Small intestine (tissue), 7 donors: ENCODE results near the gene RPS28. TPM values are rescaled to one million over a fixed set of nuclear protein-coding genes. Genes with fewer than 3 reads are reported as not detected.

Experiments used
- DNase-seq, 2 donors: peaks; one replicate each; pipeline versions ENCODE4 v3.0.0 to v3.0.0-alpha.2; 2013
- FAIRE-seq: peaks from 2 replicates; lab custom pipeline; 2012; peaks lifted over from hg19 to GRCh38; lab: Jason Lieb, UNC
- H3K27ac ChIP-seq, 3 donors: one replicate each; pipeline ENCODE4 v1.5.1; 2013; ENCODE audit warnings: low read length in 2 of 3, mild to moderate bottlenecking in 2 of 3, control low read depth in 1 of 3, inconsistent platforms in 1 of 3, low read depth in 1 of 3, moderate library complexity in 1 of 3
- H3K27me3 ChIP-seq, 3 donors: one replicate each; pipeline ENCODE4 v1.6.1; 2013; ENCODE audit warnings: low read length in 3 of 3, inconsistent platforms in 1 of 3; ENCODE audit not compliant: control insufficient read depth in 3 of 3, insufficient read depth in 3 of 3
- H3K36me3 ChIP-seq, 3 donors: one replicate each; pipeline ENCODE4 v1.6.1; 2013; ENCODE audit warnings: low read length in 3 of 3, inconsistent platforms in 1 of 3, low read depth in 1 of 3, mild to moderate bottlenecking in 1 of 3, moderate library complexity in 1 of 3; ENCODE audit not compliant: control insufficient read depth in 3 of 3, insufficient read depth in 2 of 3
- H3K4me1 ChIP-seq, 3 donors: one replicate each; pipeline ENCODE4 v1.6.1; 2013; ENCODE audit warnings: low read length in 2 of 3, inconsistent platforms in 1 of 3, low read depth in 1 of 3, mild to moderate bottlenecking in 1 of 3, moderate library complexity in 1 of 3; ENCODE audit not compliant: control insufficient read depth in 3 of 3, insufficient read depth in 2 of 3
- H3K4me3 ChIP-seq, 3 donors: one replicate each; pipeline ENCODE4 v1.5.1; 2013; ENCODE audit warnings: low read length in 3 of 3, control low read depth in 1 of 3, inconsistent platforms in 1 of 3, low read depth in 1 of 3, mild to moderate bottlenecking in 1 of 3, moderate library complexity in 1 of 3
- H3K9me3 ChIP-seq, 2 donors: one replicate each; pipeline ENCODE4 v1.6.1; 2013; ENCODE audit warnings: low read depth in 1 of 2, low read length in 1 of 2; ENCODE audit not compliant: control insufficient read depth in 2 of 2, insufficient read depth in 1 of 2
- WGBS, 3 donors: extraction: QIAGEN DNeasy Blood & Tissue Kit; methylation state at CpG; one replicate each; pipeline ENCODE4 v1.1.7; 2013; 5-methylcytosine and 5-hydroxymethylcytosine counted together
- polyA plus RNA-seq, 4 donors: library from polyadenylated mRNA; stranded (reverse) in 3 of 4; unstranded in 1 of 4; fragments of 200-250 nt in 3 of 4; fragments of 120-200 nt in 1 of 4; gene quantifications; one replicate each; pipeline versions ENCODE4 v1.2.1 to v1.2.3, GENCODE V29; 2013
- donor health status: healthy with polysubstance abuse.
- donor health status: control.
- donor health status: control.
- donor health status: Bipolar disorder and iron deficiency.
- donor health status: healthy.

The RPS28 gene
- polyA plus RNA-seq, 4 donors, result 449 to 1,226 (median 874) TPM

DNA sequence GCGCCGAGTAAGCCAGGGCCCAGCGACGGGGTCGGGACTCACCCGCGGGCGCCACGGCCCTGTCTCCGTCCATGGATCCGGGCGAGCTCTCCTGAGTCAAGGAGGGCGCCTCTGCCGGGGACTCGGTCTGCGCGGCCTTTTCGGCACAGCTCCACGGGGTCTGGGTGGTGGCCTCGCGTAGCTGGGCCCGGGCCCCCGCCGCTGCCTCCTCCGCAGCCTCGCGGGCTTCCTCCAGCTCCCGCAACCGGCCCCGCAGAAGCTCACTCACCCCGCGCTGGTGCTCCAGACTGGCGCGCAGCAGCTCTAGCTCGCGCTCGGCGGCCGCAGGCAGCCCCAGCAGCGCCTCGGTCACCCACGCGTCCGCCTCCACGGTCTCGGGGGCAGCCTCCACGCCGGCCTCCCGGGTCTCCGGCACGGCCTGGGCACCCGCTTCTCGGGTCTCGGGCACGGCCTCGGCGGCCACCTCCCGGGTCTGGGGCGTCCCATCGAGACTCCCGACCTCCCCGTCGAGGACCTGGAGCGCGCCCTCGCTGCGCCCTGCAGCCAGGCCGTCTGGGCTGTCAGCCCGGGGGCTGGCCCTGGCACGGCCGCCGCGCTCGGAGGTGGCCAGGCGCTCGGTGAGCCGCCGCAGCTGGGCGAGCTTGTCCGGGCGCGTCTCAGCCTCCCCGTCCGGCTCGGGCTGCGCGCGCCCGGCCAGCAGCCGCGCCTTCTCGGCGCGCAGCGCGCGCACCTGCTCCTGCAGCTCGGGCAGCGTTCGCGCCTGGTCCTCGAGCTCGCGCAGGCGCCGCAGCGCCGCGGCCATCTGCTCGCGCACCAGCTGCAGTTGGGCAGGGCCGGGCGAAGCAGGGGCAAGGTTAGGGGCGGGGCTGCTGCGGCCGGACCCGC, 13.4 kb downstream of the RPS28 start:
- Histone ChIP-seq H3K4me3 (peak overlapping the region in 2 of 3 donors; percentile 6 to 54), H3K4me1 (peaks cover 0 to 4% (median 0%) of the 10 kb centered on the region in 3 donors), H3K27me3 (peaks cover 10 to 57% (median 25%) of the 10 kb centered on the region in 3 donors), H3K9me3 (no peaks in the 10 kb centered on the region), H3K36me3 (no peaks in the 10 kb centered on the region), H3K27ac (no peak overlapping the region)
- WGBS, 3 donors, result 4 to 13% (median 7%) methylated on average over 46 to 117 of the region's 117 CpGs
- DNase-seq, result peak; percentile 67 to 84
- FAIRE-seq, result no peak

- Histone ChIP-seq H3K4me1 (peaks cover 0 to 4% (median 0%) of the 10 kb centered on the region in 3 donors), H3K27me3 (peaks cover 12 to 63% (median 25%) of the 10 kb centered on the region in 3 donors), H3K36me3 (no peaks in the 10 kb centered on the region), H3K4me3 (peak overlapping the region in 2 of 3 donors; percentile 6 to 54), H3K9me3 (no peaks in the 10 kb centered on the region), H3K27ac (no peak overlapping the region)
- FAIRE-seq (no peak), DNase-seq (no peak)
- WGBS, 3 donors, result 9 to 10% (median 9%) methylated on average over 52 to 79 of the region's 79 CpGs
These were observed 14.2 kb downstream of the RPS28 start for GRCh38 chr19:8335343-8336071.

DNA sequence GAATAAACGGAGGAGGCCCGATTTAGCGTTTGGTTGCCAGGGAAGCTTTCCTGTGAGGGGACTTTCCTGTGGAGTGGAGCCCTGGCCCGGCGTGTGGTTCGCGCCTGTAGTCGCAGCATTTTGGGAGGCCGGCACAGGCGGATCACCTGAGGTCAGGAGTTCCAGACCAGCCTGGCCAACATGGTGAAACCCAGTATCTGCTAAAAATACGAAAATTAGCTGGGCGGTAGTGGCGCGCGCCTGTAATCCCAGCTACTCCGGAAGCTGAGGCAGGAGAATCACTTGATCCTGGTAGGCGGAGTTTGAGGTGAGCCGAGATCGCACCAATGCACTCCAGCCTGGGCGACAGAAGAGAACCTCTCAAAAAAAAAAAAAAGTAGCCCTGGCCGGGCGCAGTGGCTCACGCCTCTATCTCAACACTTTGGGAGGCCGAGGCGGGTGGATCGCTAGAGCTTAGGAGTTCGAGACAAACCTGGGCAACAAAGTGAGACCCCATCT, 14.8 kb downstream of the RPS28 start:
- Histone ChIP-seq H3K27me3 (peaks cover 12 to 68% (median 25%) of the 10 kb centered on the region in 3 donors), H3K27ac (no peak overlapping the region), H3K4me1 (peaks cover 0 to 4% (median 0%) of the 10 kb centered on the region in 3 donors), H3K36me3 (no peaks in the 10 kb centered on the region), H3K9me3 (no peaks in the 10 kb centered on the region), H3K4me3 (no peak overlapping the region)
- WGBS, 3 donors, result 25 to 39% (median 33%) methylated on average over 25 to 27 of the region's 27 CpGs
- FAIRE-seq, result no peak
- no peak for DNase-seq

DNA sequence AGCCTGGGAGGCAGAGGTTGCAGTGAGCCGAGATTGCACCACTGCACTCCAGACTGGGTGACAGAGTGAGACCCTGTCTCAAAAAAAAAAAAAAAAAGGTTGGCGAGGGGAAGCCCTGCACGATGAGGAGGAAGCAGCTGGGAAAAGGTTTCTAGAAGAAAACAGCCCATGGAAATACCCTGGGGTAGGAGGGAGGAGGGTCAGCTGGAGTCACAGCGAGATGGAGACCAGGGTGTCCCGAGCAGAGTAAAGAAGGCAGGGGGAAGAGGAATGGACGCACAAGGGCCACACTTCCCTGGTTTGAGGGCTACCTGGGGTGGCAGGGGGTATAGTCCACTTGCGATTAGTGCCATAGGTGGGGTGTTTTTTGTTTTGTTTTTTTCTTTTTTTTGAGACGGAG, 15.4 kb downstream of the RPS28 start:
- DNase-seq, result no peak

DNA sequence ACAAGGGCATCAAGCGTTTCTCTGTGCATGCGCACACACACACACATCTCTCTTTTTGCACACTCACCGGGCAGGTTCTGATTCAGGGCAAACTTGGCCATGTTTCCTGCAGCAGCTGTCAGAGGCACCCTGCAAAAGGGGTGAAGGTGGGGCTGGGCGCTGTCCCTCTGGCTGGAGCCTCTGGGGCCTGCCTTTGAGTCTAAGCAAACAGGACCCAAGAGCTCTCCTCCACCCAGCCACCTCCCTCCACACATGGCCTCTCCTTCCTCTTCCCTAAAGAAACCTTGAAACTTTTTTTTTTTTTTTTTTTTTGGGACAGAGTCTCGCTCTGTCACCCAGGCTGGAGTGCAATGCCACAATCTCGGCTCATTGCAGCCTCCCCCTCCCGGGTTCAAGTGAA, 16.4 kb downstream of the RPS28 start:
- Histone ChIP-seq H3K36me3 (no peaks in the 10 kb centered on the region), H3K4me3 (no peak overlapping the region), H3K9me3 (no peaks in the 10 kb centered on the region), H3K27ac (no peak overlapping the region), H3K4me1 (peaks cover 0 to 5% (median 0%) of the 10 kb centered on the region in 3 donors), H3K27me3 (peaks cover 12 to 74% (median 25%) of the 10 kb centered on the region in 3 donors)
- 40 to 76% (median 48%) methylated on average over 6 to 7 of the region's 7 CpGs for WGBS, 3 donors
- FAIRE-seq, result no peak
- no peak for DNase-seq

More for the DNA sequence above, 15.4 kb downstream of the RPS28 start:
- Histone ChIP-seq H3K4me3 (no peak overlapping the region), H3K4me1 (peaks cover 0 to 4% (median 0%) of the 10 kb centered on the region in 3 donors), H3K27ac (no peak overlapping the region), H3K27me3 (peaks cover 12 to 67% (median 25%) of the 10 kb centered on the region in 3 donors), H3K36me3 (no peaks in the 10 kb centered on the region), H3K9me3 (no peaks in the 10 kb centered on the region)
- FAIRE-seq, result no peak
- 46 to 55% (median 48%) methylated on average over 7 to 8 of the region's 8 CpGs for WGBS, 3 donors

DNA sequence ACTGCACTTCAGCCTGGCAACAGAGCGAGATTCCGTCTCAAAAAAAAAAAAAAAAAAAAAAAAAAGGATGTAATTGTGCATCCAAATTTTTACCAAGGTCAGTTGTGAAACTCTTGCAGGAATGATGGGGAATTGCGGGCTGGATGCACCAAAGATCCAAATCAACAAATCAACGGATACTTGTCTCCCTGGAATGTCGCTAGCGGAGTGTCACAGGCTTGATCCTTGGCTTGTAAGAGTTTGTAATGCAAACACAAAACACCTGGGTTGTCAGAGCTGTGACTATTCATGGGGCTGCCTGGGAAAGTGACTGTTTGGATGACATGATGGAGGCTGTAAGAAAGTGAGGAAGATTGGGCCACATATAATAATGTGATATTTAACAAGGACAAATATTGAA, 17.5 kb downstream of the RPS28 start:
- Histone ChIP-seq H3K36me3 (no peaks in the 10 kb centered on the region), H3K27me3 (peaks cover 11 to 74% (median 23%) of the 10 kb centered on the region in 3 donors), H3K4me3 (no peak overlapping the region), H3K4me1 (peaks cover 0 to 6% (median 0%) of the 10 kb centered on the region in 3 donors), H3K27ac (no peak overlapping the region), H3K9me3 (no peaks in the 10 kb centered on the region)
- FAIRE-seq, result no peak
- 51 to 69% (median 68%) methylated on average over 4 to 6 of the region's 6 CpGs for WGBS, 3 donors
- no peak for DNase-seq

GRCh38 chr19:8340341-8341096, 19.2 kb downstream of the RPS28 start:
- Histone ChIP-seq H3K9me3 (no peaks in the 10 kb centered on the region), H3K27me3 (peaks cover 5 to 75% (median 8%) of the 10 kb centered on the region in 3 donors), H3K4me1 (peaks cover 0 to 6% (median 0%) of the 10 kb centered on the region in 3 donors), H3K27ac (peak overlapping the region in 1 of 3 donors; percentile 75), H3K36me3 (no peaks in the 10 kb centered on the region), H3K4me3 (no peak overlapping the region)
- FAIRE-seq (no peak), DNase-seq (peak in 1 of 2 donors; percentile 46)
- 19 to 26% (median 21%) methylated on average over 15 of the region's 15 CpGs for WGBS, 3 donors
